Esophagus muscularis mucosa (tissue), 4 donors: Measurements from ENCODE around the gene COPRS. TPM values are rescaled to one million over a fixed set of nuclear protein-coding genes. Genes with fewer than 3 reads are reported as not detected.
"Not testable (repeated sequence)": the region's sequence is repeated elsewhere in the genome, so short reads cannot be mapped to it uniquely, and the experiment has no call there.

ENCODE experiments used
- DNase-seq: peaks from one replicate; pipeline ENCODE4 v3.0.0-alpha.2; 2017; ENCODE audit errors: extremely low spot score
- H3K27ac ChIP-seq, 4 donors: fragments of 200-600 bp; sonication (generic); replicated peaks in 1 of 4; 1 replicate in 3 of 4; 2 replicates in 1 of 4; pipeline ENCODE4 v1.5.1; 2016 to 2019; ENCODE audit warnings: mild to moderate bottlenecking in 1 of 4
- H3K27me3 ChIP-seq, 4 donors: fragments of 200-600 bp; sonication (generic); one replicate each; pipeline versions ENCODE4 v1.5.1 to v1.6.0; 2016 to 2019
- H3K36me3 ChIP-seq, 4 donors: fragments of 200-600 bp; sonication (generic); one replicate each; pipeline ENCODE4 v1.5.1; 2016 to 2019
- H3K4me1 ChIP-seq, 4 donors: fragments of 200-600 bp; sonication (generic); one replicate each; pipeline ENCODE4 v1.5.1; 2016 to 2019
- H3K4me3 ChIP-seq, 4 donors: fragments of 200-600 bp; sonication (generic); 1 replicate in 2 of 4; 2 replicates in 2 of 4; pipeline ENCODE4 v1.5.1; 2016 to 2019; ENCODE audit warnings: mild to moderate bottlenecking in 4 of 4, moderate library complexity in 1 of 4
- H3K9me3 ChIP-seq, 4 donors: fragments of 200-600 bp; sonication (generic); 1 replicate in 3 of 4; 2 replicates in 1 of 4; pipeline ENCODE4 v1.5.1; 2016 to 2019
- EP300 ChIP-seq: sonication (generic); formaldehyde crosslinking; IDR thresholded peaks from one replicate; pipeline ENCODE4 v1.6.1; 2017; ENCODE audit warnings: antibody characterized with exemption
- POLR2A ChIP-seq: fragments of 450-650 bp; IDR thresholded peaks from one replicate; pipeline ENCODE4 v1.6.1; 2017; ENCODE audit warnings: antibody characterized with exemption, moderate library complexity, mild to moderate bottlenecking, low read depth
- POLR2AphosphoS5 ChIP-seq, 2 donors: sonication (generic); formaldehyde crosslinking; IDR thresholded peaks; one replicate each; pipeline ENCODE4 v1.6.1; 2017; ENCODE audit warnings: antibody characterized with exemption in 2 of 2
- WGBS: methylation state at CpG from one replicate; pipeline ENCODE4 v1.1.5; 2018; 5-methylcytosine and 5-hydroxymethylcytosine counted together
- intact Hi-C: fragments of 100-400 bp; cut with DNase I; formaldehyde crosslinking; loops from one replicate; pipeline ENCODE4 v1.15.1; 2023
- total RNA-seq, 4 donors: library from RNA; depleted of rRNA; stranded (reverse); fragments of >200 nt; gene quantifications; one replicate each; pipeline versions ENCODE4 v1.1.0 to v1.2.1, GENCODE V29; 2016
- TF ChIP-seq, protein P1 (sequence below), 3 experiments: fragments of 200-600 bp in 2 of 3; fragments of 450-650 bp in 1 of 3; sonication (generic) in 2 of 3; IDR thresholded peaks; one replicate each; pipeline ENCODE4 v1.5.1; 2017 to 2019; ENCODE audit warnings: antibody characterized with exemption in 3 of 3, mild to moderate bottlenecking in 2 of 3, moderate library complexity in 1 of 3

COPRS gene
- total RNA-seq, 4 donors from 2014 or later, result 123 to 141 (median 129) TPM

DNA sequence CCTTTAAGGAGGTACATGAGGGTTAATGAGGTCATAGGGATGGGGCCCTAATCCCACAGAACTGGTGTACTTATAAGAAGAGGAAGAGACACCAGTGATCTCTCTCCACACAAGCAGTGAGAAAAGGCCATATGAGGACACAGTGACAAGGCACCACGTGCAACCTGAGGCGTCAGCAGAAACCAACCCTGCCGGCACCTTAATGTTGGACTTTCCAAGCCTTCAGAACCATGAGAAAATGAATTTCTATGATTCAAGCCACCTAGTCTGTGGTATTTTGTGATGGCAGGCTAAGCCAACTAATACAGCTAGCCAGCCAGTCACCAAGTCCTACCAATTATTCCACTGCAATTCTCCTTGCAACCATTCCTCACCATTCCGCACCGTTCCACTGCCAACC, 39.5 kb downstream of the COPRS start:
- Histone ChIP-seq H3K4me1 (no peaks in the 10 kb centered on the region), H3K36me3 (no peaks in the 10 kb centered on the region), H3K27ac (no peak overlapping the region), H3K27me3 (no peaks in the 10 kb centered on the region), H3K9me3 (no peaks in the 10 kb centered on the region), H3K4me3 (no peak overlapping the region)
- no peak for DNase-seq
- TF ChIP-seq, protein P1, sequence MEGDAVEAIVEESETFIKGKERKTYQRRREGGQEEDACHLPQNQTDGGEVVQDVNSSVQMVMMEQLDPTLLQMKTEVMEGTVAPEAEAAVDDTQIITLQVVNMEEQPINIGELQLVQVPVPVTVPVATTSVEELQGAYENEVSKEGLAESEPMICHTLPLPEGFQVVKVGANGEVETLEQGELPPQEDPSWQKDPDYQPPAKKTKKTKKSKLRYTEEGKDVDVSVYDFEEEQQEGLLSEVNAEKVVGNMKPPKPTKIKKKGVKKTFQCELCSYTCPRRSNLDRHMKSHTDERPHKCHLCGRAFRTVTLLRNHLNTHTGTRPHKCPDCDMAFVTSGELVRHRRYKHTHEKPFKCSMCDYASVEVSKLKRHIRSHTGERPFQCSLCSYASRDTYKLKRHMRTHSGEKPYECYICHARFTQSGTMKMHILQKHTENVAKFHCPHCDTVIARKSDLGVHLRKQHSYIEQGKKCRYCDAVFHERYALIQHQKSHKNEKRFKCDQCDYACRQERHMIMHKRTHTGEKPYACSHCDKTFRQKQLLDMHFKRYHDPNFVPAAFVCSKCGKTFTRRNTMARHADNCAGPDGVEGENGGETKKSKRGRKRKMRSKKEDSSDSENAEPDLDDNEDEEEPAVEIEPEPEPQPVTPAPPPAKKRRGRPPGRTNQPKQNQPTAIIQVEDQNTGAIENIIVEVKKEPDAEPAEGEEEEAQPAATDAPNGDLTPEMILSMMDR (IDR thresholded peaks at IDR 0.05), result no peak
- TF ChIP-seq POLR2AphosphoS5 (IDR thresholded peaks at IDR 0.05) (no peak), POLR2A (no peak), EP300 (no peak)
- intact Hi-C loops, result no loop called here
- WGBS, result 94% methylated on average over 5 of the region's 5 CpGs

DNA sequence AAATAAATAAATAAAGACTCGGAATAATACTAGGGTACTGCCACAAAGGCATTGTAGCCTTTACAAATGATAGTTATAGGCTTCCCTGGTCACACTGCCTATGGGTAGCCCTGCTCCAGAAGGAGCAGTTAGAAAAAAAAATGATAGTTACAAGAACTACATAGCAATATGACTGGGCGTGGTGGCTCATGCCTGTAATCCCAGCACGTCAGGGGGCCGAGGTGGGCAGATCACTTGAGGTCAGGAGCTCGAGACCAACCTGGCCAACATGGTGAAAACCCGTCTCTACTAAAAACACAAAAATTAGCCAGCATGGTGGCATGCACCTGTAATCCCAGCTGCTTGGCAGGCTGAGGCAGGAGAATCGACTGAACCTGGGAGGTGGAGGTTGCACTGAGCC, 40.2 kb downstream of the COPRS start:
- H3K36me3 ChIP-seq, intact Hi-C loops, H3K4me1 ChIP-seq, H3K4me3 ChIP-seq, DNase-seq, H3K27ac ChIP-seq, H3K9me3 ChIP-seq, H3K27me3 ChIP-seq: not testable (repeated sequence)
- WGBS, result 96% methylated on average over 7 of the region's 7 CpGs

DNA sequence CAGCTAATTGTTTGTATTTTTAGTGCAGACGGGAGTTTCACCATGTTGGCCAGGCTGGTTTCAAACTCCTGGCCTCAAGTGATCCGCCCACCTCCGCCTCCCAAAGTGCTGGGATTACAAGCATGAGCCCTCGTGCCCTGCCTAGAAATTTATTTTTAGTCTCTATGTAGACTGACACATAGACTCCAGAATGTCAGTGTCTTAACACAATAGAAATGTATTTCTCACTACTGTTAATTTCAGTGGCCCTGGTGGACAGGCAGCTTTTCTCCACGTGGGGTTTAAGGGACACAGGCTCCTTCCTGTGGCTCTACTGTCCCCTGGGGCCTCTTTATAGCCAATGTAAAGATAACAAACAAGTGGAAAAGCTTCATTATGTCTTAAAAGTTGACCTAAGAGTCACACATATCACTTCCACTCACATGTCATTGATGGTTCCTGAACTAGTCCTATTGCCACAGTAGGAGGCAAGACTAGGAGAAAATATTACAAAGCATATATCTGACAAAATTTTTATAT, 43.8 kb downstream of the COPRS start:
- Histone ChIP-seq H3K27me3 (no peaks in the 10 kb centered on the region), H3K4me3 (no peak overlapping the region), H3K27ac (no peak overlapping the region), H3K36me3 (no peaks in the 10 kb centered on the region), H3K4me1 (peaks cover 0 to 10% (median 8%) of the 10 kb centered on the region in 4 donors), H3K9me3 (no peaks in the 10 kb centered on the region)
- intact Hi-C loops, result no loop called here
- TF ChIP-seq POLR2AphosphoS5 (IDR thresholded peaks at IDR 0.05) (no peak), POLR2A (no peak), EP300 (no peak)
- TF ChIP-seq, protein P1 (IDR thresholded peaks at IDR 0.05), result no peak
- DNase-seq, result no peak
- WGBS, result 71% methylated on average over 5 of the region's 5 CpGs

DNA sequence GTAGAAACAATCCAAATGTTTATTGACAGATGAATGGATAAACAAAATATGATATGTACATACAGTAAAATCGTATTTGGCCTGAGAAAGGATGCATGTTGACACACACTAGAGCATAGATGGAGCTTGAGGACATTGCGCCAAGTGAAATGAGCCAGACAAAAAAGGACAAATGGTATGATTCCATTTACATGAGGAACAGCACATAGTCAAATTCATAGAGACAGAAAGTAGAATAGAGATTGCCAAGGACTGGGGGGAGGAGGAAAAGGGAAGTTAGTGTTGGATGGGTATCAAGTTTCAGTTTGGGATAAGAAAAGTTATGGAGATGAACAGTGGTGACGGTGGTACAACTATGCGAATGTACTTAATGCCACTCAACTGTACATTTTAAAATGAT, 47.9 kb downstream of the COPRS start:
- TF ChIP-seq, protein P1 (IDR thresholded peaks at IDR 0.05), result no peak
- no peak for TF ChIP-seq POLR2AphosphoS5 (IDR thresholded peaks at IDR 0.05)
- TF ChIP-seq EP300, result no peak
- no peak for TF ChIP-seq POLR2A
- no peak overlapping the region for H3K27ac ChIP-seq
- intact Hi-C loops, result no loop called here
- H3K9me3 ChIP-seq, result no peaks in the 10 kb centered on the region
- DNase-seq, result no peak
- H3K27me3 ChIP-seq, result no peaks in the 10 kb centered on the region
- H3K4me3 ChIP-seq, result no peak overlapping the region
- no peaks in the 10 kb centered on the region for H3K36me3 ChIP-seq
- WGBS, result 58% methylated on average over 4 of the region's 4 CpGs
- H3K4me1 ChIP-seq, result peaks cover 0 to 10% (median 8%) of the 10 kb centered on the region in 4 donors

DNA sequence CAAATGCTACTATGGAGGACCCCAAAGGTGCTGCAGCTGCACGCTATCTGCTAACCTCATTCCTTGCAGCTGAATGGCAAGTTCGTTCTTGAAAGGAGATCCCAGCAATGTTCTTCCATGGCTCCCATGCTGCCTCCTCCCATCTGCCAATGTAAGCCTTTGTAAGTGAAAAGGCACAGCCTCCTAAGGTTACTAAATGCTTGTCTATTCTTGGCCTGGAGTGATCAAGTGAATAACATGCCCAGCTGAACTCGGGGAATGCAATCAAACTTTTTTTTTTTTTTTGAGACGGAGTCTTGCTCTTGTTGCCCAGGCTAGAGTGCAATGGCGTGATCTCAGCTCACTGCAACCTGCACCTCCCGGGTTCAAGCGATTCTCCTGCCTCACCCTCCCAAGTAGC, 49.2 kb downstream of the COPRS start:
- H3K4me1 ChIP-seq, H3K36me3 ChIP-seq, H3K27me3 ChIP-seq, DNase-seq, H3K4me3 ChIP-seq, H3K27ac ChIP-seq, intact Hi-C loops, H3K9me3 ChIP-seq: not testable (repeated sequence)
- 89% methylated on average over 7 of the region's 7 CpGs for WGBS

DNA sequence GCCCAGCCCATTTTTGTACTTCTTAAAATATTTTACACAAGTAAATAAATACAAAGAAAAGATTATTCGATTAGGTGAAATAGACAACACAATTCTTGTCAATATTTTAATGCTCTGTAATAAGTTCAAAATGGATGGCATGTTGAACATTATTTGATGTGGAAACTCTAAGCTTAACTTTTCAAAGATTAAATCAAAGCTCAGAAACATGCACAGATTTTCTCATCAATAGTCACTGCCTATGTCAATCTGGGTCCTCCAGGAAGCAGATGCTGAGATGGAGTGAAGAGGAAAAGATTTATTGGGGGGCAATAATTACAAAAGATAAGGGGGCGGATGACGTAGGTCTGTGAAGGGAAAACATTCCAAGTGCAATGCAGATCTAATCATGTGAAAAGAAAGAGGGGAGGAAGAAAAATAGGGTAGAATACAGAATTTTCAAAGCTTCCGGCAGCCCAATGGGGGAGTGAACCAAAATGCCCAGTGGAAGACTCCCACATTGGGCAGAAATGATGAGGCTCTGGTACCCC, 50.5 kb downstream of the COPRS start:
- peaks cover 0 to 10% (median 8%) of the 10 kb centered on the region in 4 donors for H3K4me1 ChIP-seq
- intact Hi-C loops, result no loop called here
- no peaks in the 10 kb centered on the region for H3K27me3 ChIP-seq
- DNase-seq, result no peak
- no peaks in the 10 kb centered on the region for H3K36me3 ChIP-seq
- no peak overlapping the region for H3K27ac ChIP-seq
- H3K4me3 ChIP-seq, result no peak overlapping the region
- no peaks in the 10 kb centered on the region for H3K9me3 ChIP-seq
- WGBS, result 94% methylated on average over 4 of the region's 4 CpGs
- TF ChIP-seq EP300 (no peak), POLR2A (no peak), POLR2AphosphoS5 (IDR thresholded peaks at IDR 0.05) (no peak)
- TF ChIP-seq, protein P1 (IDR thresholded peaks at IDR 0.05), result no peak
